IMR-90 (cell line): ENCODE measurements around the gene TENM4.

ENCODE experiments used
- BHLHE40 ChIP-seq: fragments of 150-350 bp; IDR thresholded peaks from 2 replicates; pipeline ENCODE4 v1.6.1; 2016; ENCODE audit warnings: mild to moderate bottlenecking, low read depth, low read length
- CHD1 ChIP-seq: IDR thresholded peaks from 2 replicates; pipeline ENCODE4 v1.6.1; 2012; ENCODE audit warnings: low read depth, low read length, improper control_type of control experiment
- CTCF ChIP-seq: conservative IDR thresholded peaks from 2 replicates; pipeline ENCODE4 v1.5.1; 2012; ENCODE audit warnings: mild to moderate bottlenecking, low read depth, low read length, improper control_type of control experiment
- FOS ChIP-seq: fragments of 150-350 bp; IDR thresholded peaks from 2 replicates; pipeline ENCODE4 v1.6.1; 2016; ENCODE audit warnings: low read depth, low read length
- MAZ ChIP-seq: IDR thresholded peaks from 2 replicates; pipeline ENCODE4 v1.6.1; 2012; ENCODE audit warnings: low read depth, mild to moderate bottlenecking, low read length, improper control_type of control experiment, moderate library complexity, borderline replicate concordance
- MXI1 ChIP-seq: IDR thresholded peaks from 2 replicates; pipeline ENCODE4 v1.6.1; 2012; ENCODE audit warnings: low read depth, mild to moderate bottlenecking, low read length, moderate library complexity, borderline replicate concordance
- POLR2A ChIP-seq: IDR thresholded peaks from 2 replicates; pipeline ENCODE4 v1.6.1; 2012; ENCODE audit warnings: mild to moderate bottlenecking, low read depth, low read length
- RFX5 ChIP-seq: IDR thresholded peaks from 2 replicates; pipeline ENCODE4 v1.8.0; 2012; ENCODE audit warnings: low read depth, mild to moderate bottlenecking, low read length, moderate library complexity
- SMC3 ChIP-seq: fragments of 150-350 bp; IDR thresholded peaks from 2 replicates; pipeline ENCODE4 v1.6.1; 2016; ENCODE audit warnings: low read depth, mild to moderate bottlenecking, antibody characterized with exemption, low read length, moderate library complexity
- TF ChIP-seq, protein P1 (sequence below): fragments of 150-350 bp; IDR thresholded peaks from 2 replicates; pipeline ENCODE4 v1.6.1; 2016; ENCODE audit warnings: low read depth, mild to moderate bottlenecking, low read length, moderate library complexity, borderline replicate concordance

GRCh38 chr11:78748918-78749690, 691.7 kb downstream of the TENM4 start:
- TF ChIP-seq MAZ, result no peak
- no peak for TF ChIP-seq CHD1
- TF ChIP-seq CTCF, result no peak
- TF ChIP-seq POLR2A, result no peak
- TF ChIP-seq SMC3, result no peak
- TF ChIP-seq, protein P1, sequence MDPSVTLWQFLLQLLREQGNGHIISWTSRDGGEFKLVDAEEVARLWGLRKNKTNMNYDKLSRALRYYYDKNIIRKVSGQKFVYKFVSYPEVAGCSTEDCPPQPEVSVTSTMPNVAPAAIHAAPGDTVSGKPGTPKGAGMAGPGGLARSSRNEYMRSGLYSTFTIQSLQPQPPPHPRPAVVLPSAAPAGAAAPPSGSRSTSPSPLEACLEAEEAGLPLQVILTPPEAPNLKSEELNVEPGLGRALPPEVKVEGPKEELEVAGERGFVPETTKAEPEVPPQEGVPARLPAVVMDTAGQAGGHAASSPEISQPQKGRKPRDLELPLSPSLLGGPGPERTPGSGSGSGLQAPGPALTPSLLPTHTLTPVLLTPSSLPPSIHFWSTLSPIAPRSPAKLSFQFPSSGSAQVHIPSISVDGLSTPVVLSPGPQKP, result no peak
- no peak for TF ChIP-seq FOS
- TF ChIP-seq BHLHE40, result no peak
- no peak for TF ChIP-seq RFX5
- TF ChIP-seq MXI1, result no peak
